ENCODE results near the gene FCHSD2. TPM values are rescaled to one million over a fixed set of nuclear protein-coding genes. Genes with fewer than 3 reads are reported as not detected.

Gene FCHSD2
- total RNA-seq, 1 experiment from 2014 or later = 4.6 TPM

GRCh38 chr11:72842126-72842525 lies 300.0 kb downstream of the FCHSD2 start:
- no peaks in the 10 kb centered on the region; the same call in 1 of the 2 replicates for H3K36me3 ChIP-seq (replicated peaks; ENCODE audit: control insufficient read depth, insufficient read depth, low read length)
- no peak overlapping the region for H3K4me3 ChIP-seq (ENCODE audit: insufficient read depth, low read depth, low read length)
- H3K27me3 ChIP-seq (ENCODE audit: control insufficient read depth, insufficient read depth, low read length) = no peaks in the 10 kb centered on the region
- DNase-seq = no peak

DNA sequence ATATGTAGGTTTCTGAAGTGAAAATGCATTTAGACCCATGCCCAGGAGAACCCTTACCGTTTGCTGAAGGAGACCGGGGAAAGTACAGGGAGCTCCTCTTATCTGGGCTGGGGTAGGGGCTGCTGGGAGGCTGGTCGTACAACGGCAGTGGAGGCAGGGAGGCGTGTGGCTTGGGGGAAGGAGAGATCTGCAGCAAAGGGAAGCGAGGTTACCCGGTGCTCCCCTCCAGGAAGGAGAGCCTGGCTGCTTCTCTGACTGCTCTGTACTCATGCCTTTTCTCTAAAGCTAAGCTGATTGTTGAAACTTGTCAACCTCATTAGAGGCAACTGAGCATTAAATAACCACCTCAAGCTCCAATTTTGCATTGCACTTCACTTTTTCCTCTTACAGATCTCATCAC lies 300.7 kb downstream of the FCHSD2 start:
- Histone ChIP-seq H3K4me3 (ENCODE audit: insufficient read depth, low read depth, low read length) (no peak overlapping the region), H3K27me3 (ENCODE audit: control insufficient read depth, insufficient read depth, low read length) (no peaks in the 10 kb centered on the region), H3K36me3 (replicated peaks; ENCODE audit: control insufficient read depth, insufficient read depth, low read length) (no peaks in the 10 kb centered on the region; the same call in 1 of the 2 replicates)
- DNase-seq = no peak

- no peaks in the 10 kb centered on the region; the same call in 1 of the 2 replicates for H3K36me3 ChIP-seq (replicated peaks; ENCODE audit: control insufficient read depth, insufficient read depth, low read length)
- no peak overlapping the region for H3K4me3 ChIP-seq (ENCODE audit: insufficient read depth, low read depth, low read length)
- no peaks in the 10 kb centered on the region for H3K27me3 ChIP-seq (ENCODE audit: control insufficient read depth, insufficient read depth, low read length)
- DNase-seq = no peak
These were observed 301.3 kb downstream of the FCHSD2 start for GRCh38 chr11:72840780-72841179.

GRCh38 chr11:72838691-72839305 lies 303.3 kb downstream of the FCHSD2 start:
- Histone ChIP-seq H3K36me3 (replicated peaks; ENCODE audit: control insufficient read depth, insufficient read depth, low read length) (no peaks in the 10 kb centered on the region; the same call in 1 of the 2 replicates), H3K4me3 (ENCODE audit: insufficient read depth, low read depth, low read length) (no peak overlapping the region), H3K27me3 (ENCODE audit: control insufficient read depth, insufficient read depth, low read length) (no peaks in the 10 kb centered on the region)
- no peak for DNase-seq

DNA sequence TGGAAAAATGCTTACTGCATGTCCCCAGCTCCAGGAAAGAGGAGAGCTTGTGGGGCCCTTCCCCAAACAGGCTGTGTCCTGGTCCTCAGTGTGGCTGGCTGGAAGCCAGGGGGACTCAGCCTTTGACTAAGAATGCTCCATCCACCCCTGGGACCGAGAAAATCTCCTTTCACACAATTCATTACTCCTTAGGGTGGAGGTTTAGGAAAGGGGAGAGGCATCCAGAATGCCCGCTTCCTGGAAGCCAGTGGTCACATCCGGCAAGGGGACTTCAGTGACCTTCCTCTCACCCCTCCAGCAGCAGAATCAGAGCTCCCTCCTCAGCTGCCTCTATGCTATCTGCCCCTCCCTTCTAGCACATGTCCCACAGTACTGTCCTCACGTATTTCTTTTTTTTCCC lies 306.0 kb downstream of the FCHSD2 start:
- no peak overlapping the region for H3K4me3 ChIP-seq (ENCODE audit: insufficient read depth, low read depth, low read length)
- DNase-seq = no peak
- no peaks in the 10 kb centered on the region for H3K27me3 ChIP-seq (ENCODE audit: control insufficient read depth, insufficient read depth, low read length)
- H3K36me3 ChIP-seq (replicated peaks; ENCODE audit: control insufficient read depth, insufficient read depth, low read length) = no peaks in the 10 kb centered on the region; the same call in 1 of the 2 replicates

DNA sequence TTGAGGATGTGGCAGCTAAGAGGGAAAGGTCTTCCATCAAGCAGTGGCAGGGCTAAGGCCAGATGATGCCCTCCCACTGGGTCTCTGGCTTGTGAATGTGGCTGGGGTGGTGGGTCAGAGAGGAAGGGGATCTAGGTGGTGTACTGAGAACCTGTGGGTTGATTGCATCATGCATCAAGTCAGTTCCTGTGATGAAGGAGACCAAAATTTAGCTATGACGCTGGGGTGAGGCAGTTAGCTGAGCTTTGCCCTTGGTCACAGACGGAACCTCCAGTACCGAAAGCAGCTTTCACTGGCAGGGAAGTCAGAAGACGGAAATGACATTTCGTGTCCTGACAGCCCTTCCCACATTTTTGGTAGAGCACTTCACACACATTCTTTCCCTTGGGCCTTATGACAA lies 307.2 kb downstream of the FCHSD2 start:
- Histone ChIP-seq H3K4me3 (ENCODE audit: insufficient read depth, low read depth, low read length) (no peak overlapping the region), H3K27me3 (ENCODE audit: control insufficient read depth, insufficient read depth, low read length) (no peaks in the 10 kb centered on the region), H3K36me3 (replicated peaks; ENCODE audit: control insufficient read depth, insufficient read depth, low read length) (no peaks in the 10 kb centered on the region; the same call in 1 of the 2 replicates)
- DNase-seq = no peak

DNA sequence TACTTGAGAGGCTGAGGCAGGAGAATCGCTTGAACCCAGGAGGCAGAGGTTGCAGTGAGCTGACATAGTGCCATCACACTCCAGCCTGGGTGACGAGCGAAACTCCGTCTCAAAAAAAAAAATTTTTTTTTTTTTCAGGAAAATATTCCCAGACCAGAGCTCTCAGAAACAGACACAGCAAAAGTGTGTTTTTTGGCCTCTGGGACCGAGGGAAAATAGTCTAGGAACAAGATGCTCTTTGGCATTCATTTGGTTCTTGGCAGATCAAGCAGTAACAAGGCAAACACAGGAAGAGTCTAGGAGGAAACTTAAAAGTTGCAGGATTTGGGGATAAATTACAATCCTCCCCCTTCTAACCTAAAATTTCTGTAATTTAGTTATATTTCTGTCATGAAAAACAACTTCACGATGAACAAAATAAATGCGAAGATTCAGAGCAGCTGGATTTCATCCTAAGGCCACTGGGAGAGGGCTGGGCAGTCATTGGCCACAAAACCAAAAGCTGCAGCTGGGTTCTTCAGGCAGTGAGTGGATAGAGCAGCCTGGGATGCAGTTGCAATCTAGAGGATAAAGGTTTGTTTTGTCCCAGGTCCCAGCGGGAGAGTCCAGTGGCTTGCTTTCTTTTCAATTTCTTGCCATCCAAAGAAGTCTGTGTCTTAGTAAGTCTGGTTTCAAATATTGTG lies 308.2 kb downstream of the FCHSD2 start:
- Histone ChIP-seq H3K36me3 (replicated peaks; ENCODE audit: control insufficient read depth, insufficient read depth, low read length) (no peaks in the 10 kb centered on the region; the same call in 1 of the 2 replicates), H3K4me3 (ENCODE audit: insufficient read depth, low read depth, low read length) (no peak overlapping the region), H3K27me3 (ENCODE audit: control insufficient read depth, insufficient read depth, low read length) (no peaks in the 10 kb centered on the region)
- no peak for DNase-seq

GRCh38 chr11:72833083-72833733 lies 308.9 kb downstream of the FCHSD2 start:
- DNase-seq = no peak
- no peaks in the 10 kb centered on the region; the same call in 1 of the 2 replicates for H3K36me3 ChIP-seq (replicated peaks; ENCODE audit: control insufficient read depth, insufficient read depth, low read length)
- H3K4me3 ChIP-seq (ENCODE audit: insufficient read depth, low read depth, low read length) = no peak overlapping the region
- H3K27me3 ChIP-seq (ENCODE audit: control insufficient read depth, insufficient read depth, low read length) = no peaks in the 10 kb centered on the region

- H3K27me3 ChIP-seq (ENCODE audit: control insufficient read depth, insufficient read depth, low read length) = no peaks in the 10 kb centered on the region
These were observed 309.6 kb downstream of the FCHSD2 start for GRCh38 chr11:72832301-72833082.

DNA sequence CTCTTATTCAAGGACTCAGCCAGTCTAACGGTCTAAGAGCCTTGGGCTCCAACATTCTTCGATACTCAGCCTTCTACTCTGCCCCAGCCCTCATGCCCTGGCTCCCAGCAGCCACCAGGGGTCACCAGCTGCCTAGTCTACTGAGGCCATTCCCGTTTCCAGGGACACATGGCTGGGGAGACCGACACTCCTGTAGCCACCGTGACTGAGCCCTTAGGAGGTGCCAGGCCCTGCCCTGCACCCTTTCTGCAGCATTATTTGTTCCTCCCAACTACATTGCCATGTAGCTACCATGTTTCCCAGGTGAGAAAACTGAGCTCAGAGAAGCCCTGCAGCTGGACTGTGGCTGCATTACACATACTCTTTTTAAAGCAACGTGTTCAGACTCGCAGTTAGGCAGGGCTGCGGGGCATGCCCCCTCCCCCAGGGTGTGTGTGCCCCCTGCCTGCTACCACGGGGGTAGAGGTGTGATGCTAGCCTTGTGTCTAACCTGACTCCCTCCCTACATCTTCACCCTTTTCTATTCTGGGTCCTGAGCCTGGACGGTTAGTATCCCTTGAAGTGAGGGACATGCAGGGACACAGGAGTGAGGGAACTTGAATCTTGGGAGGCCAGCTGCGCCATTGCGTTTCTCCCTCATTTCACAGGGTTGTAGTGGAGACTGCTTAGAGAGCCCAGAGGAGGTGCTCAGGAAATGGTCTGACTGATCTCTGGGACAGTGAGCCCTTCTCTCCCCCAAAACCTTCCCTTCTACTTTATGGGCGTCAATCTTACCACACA lies 310.4 kb downstream of the FCHSD2 start:
- Histone ChIP-seq H3K36me3 (replicated peaks; ENCODE audit: control insufficient read depth, insufficient read depth, low read length) (no peaks in the 10 kb centered on the region; the same call in 1 of the 2 replicates), H3K27me3 (ENCODE audit: control insufficient read depth, insufficient read depth, low read length) (no peaks in the 10 kb centered on the region), H3K4me3 (ENCODE audit: insufficient read depth, low read depth, low read length) (no peak overlapping the region)
- peak; percentile 90 for DNase-seq

More at GRCh38 chr11:72832301-72833082, 309.6 kb downstream of the FCHSD2 start:
- Histone ChIP-seq H3K36me3 (replicated peaks; ENCODE audit: control insufficient read depth, insufficient read depth, low read length) (no peaks in the 10 kb centered on the region; the same call in 1 of the 2 replicates), H3K4me3 (ENCODE audit: insufficient read depth, low read depth, low read length) (no peak overlapping the region)
- DNase-seq = peak; percentile 35

DNA sequence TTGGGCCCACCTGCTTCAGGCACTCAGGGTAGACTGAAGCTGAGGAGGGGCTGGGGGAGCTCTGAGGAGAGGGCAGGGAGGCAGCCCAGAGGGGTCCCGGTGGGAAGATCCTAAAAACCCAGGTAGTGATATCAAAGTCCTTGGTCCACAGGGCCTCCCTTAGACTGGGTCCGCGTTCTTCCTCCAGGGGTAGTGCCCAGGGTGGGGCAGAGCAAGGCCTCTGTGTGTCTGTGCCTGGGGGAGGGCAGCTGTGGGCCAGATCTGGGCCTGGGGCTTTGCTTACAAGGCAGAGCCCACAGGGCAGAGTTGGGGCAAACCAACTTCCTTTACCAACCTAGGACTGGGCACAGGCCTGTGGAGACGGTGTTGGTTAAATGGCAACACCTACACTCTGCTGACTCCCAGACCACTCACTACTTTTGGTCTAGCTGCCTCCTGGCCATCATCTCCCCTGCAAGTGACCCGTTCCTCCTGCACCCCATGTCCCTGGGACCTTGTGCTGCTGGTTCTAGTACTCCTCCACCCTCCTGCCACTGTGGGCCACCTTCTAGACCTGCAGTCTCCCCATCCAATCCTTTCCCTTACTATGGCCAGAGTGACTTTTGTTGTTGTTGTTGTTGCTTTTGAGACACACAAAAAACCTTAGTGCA lies 312.1 kb downstream of the FCHSD2 start:
- Histone ChIP-seq H3K27me3 (ENCODE audit: control insufficient read depth, insufficient read depth, low read length) (no peaks in the 10 kb centered on the region), H3K4me3 (ENCODE audit: insufficient read depth, low read depth, low read length) (no peak overlapping the region), H3K36me3 (replicated peaks; ENCODE audit: control insufficient read depth, insufficient read depth, low read length) (no peaks in the 10 kb centered on the region; the same call in 1 of the 2 replicates)
- DNase-seq = no peak

GRCh38 chr11:72829178-72829577 lies 312.9 kb downstream of the FCHSD2 start:
- Histone ChIP-seq H3K4me3 (ENCODE audit: insufficient read depth, low read depth, low read length) (no peak overlapping the region), H3K27me3 (ENCODE audit: control insufficient read depth, insufficient read depth, low read length) (no peaks in the 10 kb centered on the region), H3K36me3 (replicated peaks; ENCODE audit: control insufficient read depth, insufficient read depth, low read length) (no peaks in the 10 kb centered on the region; the same call in 1 of the 2 replicates)
- no peak for DNase-seq

DNA sequence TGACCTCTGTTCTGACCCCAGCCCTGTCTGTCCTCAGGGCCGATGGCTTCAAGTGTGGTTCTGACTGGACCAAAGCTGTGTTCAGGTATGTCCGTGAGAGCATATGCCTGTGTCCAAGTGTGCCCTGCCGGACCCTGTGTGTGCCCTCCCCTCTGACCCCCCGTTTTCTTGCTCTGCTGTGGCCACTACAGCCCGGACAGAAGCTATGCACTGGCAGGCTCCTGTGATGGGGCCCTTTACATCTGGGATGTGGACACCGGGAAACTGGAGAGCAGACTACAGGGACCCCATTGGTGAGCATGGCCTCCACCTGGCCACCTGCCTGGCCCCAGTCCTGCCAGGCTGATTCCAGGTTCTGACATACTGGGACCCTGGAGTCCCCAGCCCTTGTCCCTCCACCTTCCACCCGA lies 313.4 kb downstream of the FCHSD2 start:
- Histone ChIP-seq H3K4me3 (ENCODE audit: insufficient read depth, low read depth, low read length) (no peak overlapping the region), H3K36me3 (replicated peaks; ENCODE audit: control insufficient read depth, insufficient read depth, low read length) (no peaks in the 10 kb centered on the region; the same call in 1 of the 2 replicates), H3K27me3 (ENCODE audit: control insufficient read depth, insufficient read depth, low read length) (no peaks in the 10 kb centered on the region; the same call in 1 of the 2 replicates)
- no peak for DNase-seq
